GM12878 (cell line): Measurements from ENCODE around the gene C19orf67. TPM values are rescaled to one million over a fixed set of nuclear protein-coding genes. Genes with fewer than 3 reads are reported as not detected.

Experiments used
- BCL11A ChIP-seq: IDR thresholded peaks from 2 replicates; pipeline ENCODE4 v1.6.1; 2011; ENCODE audit warnings: low read depth, low read length
- E4F1 ChIP-seq: fragments of 450-650 bp; IDR thresholded peaks from 2 replicates; pipeline ENCODE4 v1.6.1; 2018; ENCODE audit warnings: borderline replicate concordance, mild to moderate bottlenecking; ENCODE audit not compliant: partially characterized antibody
- ESRRA ChIP-seq: IDR thresholded peaks from 2 replicates; pipeline ENCODE4 v1.6.1; 2012; ENCODE audit warnings: mild to moderate bottlenecking, low read length, improper control_type of control experiment
- HSF1 ChIP-seq: fragments of 150-350 bp; IDR thresholded peaks from 2 replicates; pipeline ENCODE4 v1.6.1; 2014; ENCODE audit warnings: mild to moderate bottlenecking, low read depth, low read length
- IKZF2 ChIP-seq, 2 experiments: fragments of 450-650 bp; IDR thresholded peaks; 2 replicates each; pipeline ENCODE4 v1.6.1; 2017; ENCODE audit warnings: mild to moderate bottlenecking in 2 of 2, moderate library complexity in 2 of 2
- NFYA ChIP-seq: IDR thresholded peaks from 2 replicates; pipeline ENCODE4 v1.6.1; 2011; ENCODE audit warnings: low read depth, mild to moderate bottlenecking, low read length, improper control_type of control experiment, borderline replicate concordance
- NR2F1 ChIP-seq: fragments of 450-650 bp; conservative IDR thresholded peaks from 2 replicates; pipeline ENCODE4 v1.6.1; 2017; ENCODE audit warnings: mild to moderate bottlenecking
- STAT3 ChIP-seq: IDR thresholded peaks from 2 replicates; pipeline ENCODE4 v1.6.1; 2011; ENCODE audit warnings: low read depth, low read length, improper control_type of control experiment
- ZBTB33 ChIP-seq: fragments of 450-650 bp; IDR thresholded peaks from 2 replicates; pipeline ENCODE4 v1.6.1; 2017; ENCODE audit warnings: mild to moderate bottlenecking
- polyA plus RNA-seq, 11 experiments: library from polyadenylated mRNA; depleted of rRNA in 4 of 11; unstranded in 6 of 11; stranded (reverse) in 5 of 11; fragments of >200 nt; fragmentation: Nextera tagmentation in 4 of 11; fragmentation: Illumina TruSeq in 1 of 11; extraction: Ambion mirVana in 4 of 11; extraction: Trizol in 1 of 11; gene quantifications; 1 replicate in 1 of 11; 2 replicates in 10 of 11; pipeline versions ENCODE4 v1.2.1 to v1.2.3, GENCODE V29; 2011 to 2016; ENCODE audit warnings: inconsistent platforms in 2 of 11, missing spikeins in 2 of 11, low read depth in 1 of 11
- total RNA-seq, 4 experiments: library from RNA; depleted of rRNA in 3 of 4; stranded (reverse); fragments of >200 nt in 3 of 4; fragmentation: Illumina TruSeq in 1 of 4; extraction: Trizol in 1 of 4; gene quantifications; 2 replicates each; pipeline versions ENCODE4 v1.2.1 to v1.2.3, GENCODE V29; 2013 to 2021

The C19orf67 gene
- total and polyA plus RNA-seq, 10 of the 15 experiments (the other 5 are each of a cell fraction or from before 2014, with no cell fraction given) = 0.14 TPM; not detected in 9

GRCh38 chr19:14103310-14103709, 17.7 kb upstream of the C19orf67 start (continued):
- no peak for TF ChIP-seq E4F1
- no peak for TF ChIP-seq HSF1
- no peak for TF ChIP-seq NFYA
- TF ChIP-seq IKZF2 (IDR thresholded peaks at IDR 0.05) = no peak
- TF ChIP-seq NR2F1 = no peak
- no peak for TF ChIP-seq STAT3
- TF ChIP-seq ESRRA = no peak
- TF ChIP-seq BCL11A = no peak
- no peak for TF ChIP-seq ZBTB33
- TF ChIP-seq, all 136 proteins: peak for 0
